H1 (cell line): ENCODE measurements around the gene SHC3. TPM values are rescaled to one million over a fixed set of nuclear protein-coding genes. Genes with fewer than 3 reads are reported as not detected.

Experiments used
- CTCF ChIA-PET: fragments of 300-600 bp; sonication (Branson Sonifier 250); formaldehyde crosslinking; loops from one replicate; lab custom pipeline; 2021; ENCODE audit not compliant: partially characterized antibody; lab: Charles Lee
- POLR2A ChIA-PET: fragments of 300-600 bp; sonication (Branson Sonifier 250); formaldehyde crosslinking; loops from one replicate; lab custom pipeline; 2021; ENCODE audit warnings: inconsistent platforms; ENCODE audit not compliant: partially characterized antibody; lab: Charles Lee
- DNase-seq, 2 experiments: peaks; one replicate each; pipeline versions ENCODE4 v3.0.0 to v3.0.0-alpha.2; 2010 to 2022; ENCODE audit warnings: low spot score in 2 of 2, low read depth in 1 of 2, mixed read lengths in 1 of 2
- FAIRE-seq: peaks from 2 replicates; lab custom pipeline; 2011; peaks lifted over from hg19 to GRCh38; lab: Jason Lieb, UNC
- H2AFZ ChIP-seq: 2 replicates; pipeline ENCODE4 v1.8.1; 2012; ENCODE audit warnings: low read length, inconsistent platforms
- H2AK5ac ChIP-seq: 2 replicates; pipeline ENCODE4 v1.6.1; 2013; ENCODE audit warnings: low read depth, low read length
- H2BK120ac ChIP-seq: replicated peaks from 2 replicates; pipeline ENCODE3; 2013; ENCODE audit warnings: low read depth, low read length, inconsistent platforms
- H2BK12ac ChIP-seq: 2 replicates; pipeline ENCODE4 v1.6.1; 2013; ENCODE audit warnings: low read depth, low read length
- H2BK15ac ChIP-seq: 2 replicates; pipeline ENCODE4 v1.6.1; 2013; ENCODE audit warnings: low read length
- H2BK20ac ChIP-seq: 2 replicates; pipeline ENCODE4 v1.6.1; 2013; ENCODE audit warnings: low read length
- H2BK5ac ChIP-seq: 2 replicates; pipeline ENCODE4 v1.6.1; 2013; ENCODE audit warnings: low read depth, low read length
- H3K14ac ChIP-seq: 2 replicates; pipeline ENCODE4 v1.6.1; 2013; ENCODE audit warnings: inconsistent platforms; ENCODE audit not compliant: insufficient read length
- H3K18ac ChIP-seq: 2 replicates; pipeline ENCODE4 v1.6.1; 2013; ENCODE audit warnings: low read length; ENCODE audit errors: extremely low read depth
- H3K23ac ChIP-seq: 2 replicates; pipeline ENCODE4 v1.6.1; 2013; ENCODE audit warnings: inconsistent platforms; ENCODE audit not compliant: insufficient read length
- H3K23me2 ChIP-seq: 2 replicates; pipeline ENCODE4 v1.6.1; 2013; ENCODE audit warnings: low read depth, low read length
- H3K27ac ChIP-seq: 2 replicates; pipeline ENCODE4 v1.6.1; 2011; ENCODE audit warnings: low read depth, low read length, inconsistent platforms
- H3K27me3 ChIP-seq, 4 experiments: replicated peaks in 1 of 4; 1 replicate in 1 of 4; 2 replicates in 3 of 4; pipeline versions ENCODE4 v1.6.1 to v1.8.1; 2011 to 2013; ENCODE audit warnings: low read length in 3 of 4, mild to moderate bottlenecking in 3 of 4, inconsistent platforms in 2 of 4, mixed read lengths in 2 of 4, moderate library complexity in 1 of 4; ENCODE audit not compliant: control insufficient read depth in 3 of 4, insufficient read depth in 3 of 4; ENCODE audit errors: extremely low read depth in 1 of 4
- H3K36me3 ChIP-seq, 4 experiments: 2 replicates each; pipeline versions ENCODE4 v1.6.1 to v1.8.1; 2011 to 2013; ENCODE audit warnings: mild to moderate bottlenecking in 4 of 4, low read length in 3 of 4, moderate library complexity in 2 of 4, control low read depth in 1 of 4, inconsistent platforms in 1 of 4; ENCODE audit not compliant: insufficient read depth in 4 of 4, control insufficient read depth in 2 of 4
- H3K4ac ChIP-seq: replicated peaks from 2 replicates; pipeline ENCODE3; 2013; ENCODE audit warnings: low read length, low read depth, mixed read lengths, inconsistent platforms; ENCODE audit not compliant: insufficient read length
- H3K4me1 ChIP-seq, 4 experiments: replicated peaks in 1 of 4; 1 replicate in 1 of 4; 2 replicates in 3 of 4; pipeline versions ENCODE4 v1.6.1 to v1.8.1; 2011 to 2013; ENCODE audit warnings: low read length in 3 of 4, inconsistent platforms in 2 of 4, mixed read lengths in 1 of 4; ENCODE audit not compliant: insufficient read depth in 4 of 4, control insufficient read depth in 3 of 4
- H3K4me2 ChIP-seq, 2 experiments: 2 replicates each; pipeline versions ENCODE4 v1.6.1 to v1.8.1; 2011 to 2013; ENCODE audit warnings: low read depth in 2 of 2, low read length in 2 of 2, control low read depth in 1 of 2, inconsistent platforms in 1 of 2, mild to moderate bottlenecking in 1 of 2; ENCODE audit not compliant: insufficient read depth in 1 of 2
- H3K4me3 ChIP-seq, 4 experiments: fragments of 200-600, 300-600 bp in 1 of 4; sonication (generic), shearing (Covaris generic), sonication (Bioruptor Twin) in 1 of 4; 2 replicates each; pipeline versions ENCODE4 v1.5.1 to v1.8.1; 2011 to 2016; ENCODE audit warnings: low read length in 4 of 4, low read depth in 3 of 4, control low read depth in 2 of 4, inconsistent platforms in 2 of 4, mild to moderate bottlenecking in 2 of 4, mixed read lengths in 1 of 4, moderate library complexity in 1 of 4; ENCODE audit not compliant: insufficient read depth in 2 of 4; ENCODE audit errors: extremely low read depth in 1 of 4
- H3K56ac ChIP-seq: replicated peaks from 2 replicates; pipeline ENCODE3; 2013; ENCODE audit warnings: low read depth, mild to moderate bottlenecking, mixed read lengths, low read length, inconsistent platforms; ENCODE audit not compliant: insufficient read length
- H3K79me1 ChIP-seq: 2 replicates; pipeline ENCODE4 v1.6.1; 2013; ENCODE audit warnings: low read depth, low read length, control low read depth
- H3K79me2 ChIP-seq, 2 experiments: 2 replicates each; pipeline versions ENCODE4 v1.6.1 to v1.8.1; 2012 to 2013; ENCODE audit warnings: low read length in 2 of 2, mild to moderate bottlenecking in 2 of 2, inconsistent platforms in 1 of 2; ENCODE audit not compliant: insufficient read depth in 2 of 2, control insufficient read depth in 1 of 2
- H3K9ac ChIP-seq, 4 experiments: replicated peaks in 1 of 4; 1 replicate in 1 of 4; 2 replicates in 3 of 4; pipeline versions ENCODE4 v1.6.1 to v1.8.1; 2011 to 2013; ENCODE audit warnings: low read depth in 3 of 4, low read length in 3 of 4, control low read depth in 2 of 4, mild to moderate bottlenecking in 2 of 4, moderate library complexity in 2 of 4, inconsistent platforms in 1 of 4; ENCODE audit errors: extremely low read depth in 1 of 4
- H3K9me3 ChIP-seq, 2 experiments: 2 replicates each; pipeline versions ENCODE4 v1.6.1 to v1.8.1; 2012 to 2013; ENCODE audit warnings: mild to moderate bottlenecking in 2 of 2, moderate library complexity in 2 of 2, control low read depth in 1 of 2, inconsistent platforms in 1 of 2, low read depth in 1 of 2, low read length in 1 of 2, mixed read lengths in 1 of 2; ENCODE audit not compliant: insufficient read depth in 2 of 2
- H4K20me1 ChIP-seq, 2 experiments: replicated peaks in 1 of 2; 2 replicates each; pipeline versions ENCODE3 to v1.8.1; 2011 to 2013; ENCODE audit warnings: inconsistent platforms in 2 of 2, low read length in 2 of 2, mild to moderate bottlenecking in 1 of 2; ENCODE audit not compliant: insufficient read depth in 2 of 2, control insufficient read depth in 1 of 2
- H4K5ac ChIP-seq: 2 replicates; pipeline ENCODE4 v1.6.1; 2013; ENCODE audit warnings: low read length, low read depth, mixed read lengths, inconsistent platforms; ENCODE audit not compliant: insufficient read length
- H4K8ac ChIP-seq: 2 replicates; pipeline ENCODE4 v1.8.0; 2013; ENCODE audit warnings: mild to moderate bottlenecking, moderate library complexity, low read length, inconsistent platforms; ENCODE audit not compliant: insufficient read depth; ENCODE audit errors: extremely low read depth
- H4K91ac ChIP-seq: replicated peaks from 2 replicates; pipeline ENCODE3; 2013; ENCODE audit warnings: low read length, mixed read lengths, inconsistent platforms; ENCODE audit not compliant: insufficient read length
- BRCA1 ChIP-seq: IDR thresholded peaks from 2 replicates; pipeline ENCODE4 v1.6.1; 2012; ENCODE audit warnings: low read depth, low read length, improper control_type of control experiment
- CEBPB ChIP-seq: IDR thresholded peaks from 2 replicates; pipeline ENCODE4 v1.6.1; 2012; ENCODE audit warnings: low read depth, low read length
- CHD2 ChIP-seq: IDR thresholded peaks from 2 replicates; pipeline ENCODE4 v1.6.1; 2012; ENCODE audit warnings: low read length, improper control_type of control experiment
- EZH2 ChIP-seq: fragments of 200-600 bp; sonication (generic); IDR thresholded peaks from 2 replicates; pipeline ENCODE4 v1.7.1; 2012; ENCODE audit warnings: low read depth, mild to moderate bottlenecking, moderate library complexity, low read length, inconsistent platforms; ENCODE audit not compliant: severe bottlenecking
- FOSL1 ChIP-seq: IDR thresholded peaks from 2 replicates; pipeline ENCODE4 v1.6.1; 2011; ENCODE audit warnings: mild to moderate bottlenecking, low read depth, low read length, moderate library complexity; ENCODE audit not compliant: insufficient read depth
- HDAC6 ChIP-seq: IDR thresholded peaks from one replicate; pipeline ENCODE4 v1.7.1; 2012; ENCODE audit warnings: low read depth, mild to moderate bottlenecking, inconsistent platforms, low read length, moderate library complexity
- KDM4A ChIP-seq: IDR thresholded peaks from one replicate; pipeline ENCODE4 v1.7.1; 2012; ENCODE audit warnings: low read depth, mild to moderate bottlenecking, moderate library complexity, low read length, inconsistent platforms; ENCODE audit not compliant: severe bottlenecking
- RFX5 ChIP-seq: IDR thresholded peaks from 2 replicates; pipeline ENCODE4 v1.6.1; 2011; ENCODE audit warnings: low read depth, low read length, improper control_type of control experiment, borderline replicate concordance
- SAP30 ChIP-seq: fragments of 300-600 bp; sonication (generic); IDR thresholded peaks from 2 replicates; pipeline ENCODE4 v1.7.1; 2012; ENCODE audit warnings: low read length, moderate library complexity, mild to moderate bottlenecking, inconsistent platforms; ENCODE audit not compliant: insufficient read depth, insufficient replicate concordance
- SP2 ChIP-seq: IDR thresholded peaks from 2 replicates; pipeline ENCODE4 v1.6.1; 2012; ENCODE audit warnings: mild to moderate bottlenecking, low read length, inconsistent platforms
- TAF1 ChIP-seq: IDR thresholded peaks from 2 replicates; pipeline ENCODE4 v1.6.1; 2011; ENCODE audit warnings: mild to moderate bottlenecking, low read depth, low read length
- WGBS, 2 experiments: shearing (Covaris generic) in 1 of 2; methylation state at CpG; one replicate each; pipeline versions ENCODE4 v1.1.6 to v1.1.7; 2013 to 2015; ENCODE audit warnings: low lambda C conversion rate in 2 of 2, mixed read lengths in 2 of 2, inconsistent platforms in 1 of 2, low coverage in 1 of 2, missing lambda C conversion rate in 1 of 2; ENCODE audit not compliant: insufficient replicate concordance in 2 of 2, insufficient coverage in 1 of 2, insufficient read length in 1 of 2; ENCODE audit errors: extremely low coverage in 1 of 2, missing lambda C conversion rate in 1 of 2; 5-methylcytosine and 5-hydroxymethylcytosine counted together
- polyA plus RNA-seq, 7 experiments: library from polyadenylated mRNA; depleted of rRNA in 3 of 7; stranded (reverse) in 5 of 7; unstranded in 2 of 7; fragments of >200 nt in 5 of 7; fragments of 200-250 nt in 2 of 7; gene quantifications; 1 replicate in 5 of 7; 2 replicates in 1 of 7; 4 replicates in 1 of 7; pipeline versions ENCODE4 v1.2.1 to v1.2.3, GENCODE V29; 2011 to 2013; ENCODE audit warnings: missing spikeins in 2 of 7, mixed read lengths in 2 of 7
- total RNA-seq: library from RNA; stranded (reverse); fragmentation: NEBNext Ultra II Directional; extraction: Animal tissue kit (Norgen Biotek cat#: 25700); gene quantifications from 2 replicates; pipeline ENCODE4 v1.2.1, GENCODE V29; 2021
- TF ChIP-seq, protein P1 (sequence below): IDR thresholded peaks from 2 replicates; pipeline ENCODE4 v1.6.1; 2012; ENCODE audit warnings: low read length, inconsistent platforms
- TF ChIP-seq, protein P2 (sequence below): IDR thresholded peaks from 2 replicates; pipeline ENCODE4 v1.6.1; 2012; ENCODE audit warnings: inconsistent platforms

SHC3 gene
- total and polyA plus RNA-seq, 2 of the 8 experiments (the other 6 are each of a cell fraction or from before 2014, with no cell fraction given) = 1.4 to 7.1 TPM

DNA sequence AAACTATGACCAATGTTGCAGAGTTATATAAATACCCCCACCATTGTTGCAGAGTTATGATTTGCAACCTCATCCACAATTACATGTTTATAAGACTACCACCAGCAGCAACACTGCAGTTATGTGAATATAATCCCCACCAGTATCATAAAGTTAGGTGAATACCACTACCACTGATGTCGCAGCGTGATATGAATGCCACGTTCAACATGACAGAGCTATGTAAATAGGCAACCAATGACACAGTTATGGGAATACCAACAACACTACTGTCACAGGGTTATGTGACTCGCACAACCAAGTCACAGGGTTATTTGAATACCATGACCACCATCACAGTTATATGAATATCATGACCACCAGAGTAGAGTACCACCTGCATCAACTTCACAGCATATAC lies 63.9 kb downstream of the SHC3 start:
- Histone ChIP-seq H3K9me3 (peaks cover 12 to 14% of the 10 kb centered on the region in 2 experiments), H3K4me3 (no peak overlapping the region), H2AK5ac (no peak overlapping the region), H4K5ac (no peak overlapping the region), H3K4me1 (no peaks in the 10 kb centered on the region), H3K14ac (no peak overlapping the region), H3K9ac (no peak overlapping the region), H3K27me3 (no peaks in the 10 kb centered on the region), H2BK5ac (no peak overlapping the region), H3K23me2 (no peaks in the 10 kb centered on the region), H2BK120ac (no peak overlapping the region), H3K36me3 (peaks cover 0 to 5% (median 0%) of the 10 kb centered on the region in 4 experiments; a peak in 2 of 8 replicates), H2AFZ (no peak overlapping the region), H2BK15ac (no peak overlapping the region), H3K4me2 (no peak overlapping the region), H2BK12ac (no peak overlapping the region), H3K79me2 (peaks cover 0 to 14% of the 10 kb centered on the region in 2 experiments; a peak in 1 of 4 replicates), H4K8ac (no peak overlapping the region), H3K27ac (no peak overlapping the region), H3K56ac (no peak overlapping the region), H4K20me1 (peaks cover 0 to 2% of the 10 kb centered on the region in 2 experiments), H4K91ac (no peak overlapping the region), H3K79me1 (peaks cover 2% of the 10 kb centered on the region; the same call in 1 of the 2 replicates), H3K23ac (no peak overlapping the region), H3K18ac (no peak overlapping the region), H2BK20ac (no peak overlapping the region), H3K4ac (no peak overlapping the region)
- FAIRE-seq (no peak), DNase-seq (no peak)
- ChIA-PET POLR2A (no interaction called here), CTCF (no interaction called here)
- WGBS, 2 experiments = 94% methylated on average over 4 of the region's 4 CpGs; no CpG with 5 or more reads in 1 of the 2 experiments
- TF ChIP-seq SP2 = no peak
- no peak for TF ChIP-seq KDM4A
- TF ChIP-seq CHD2 = no peak
- no peak for TF ChIP-seq SAP30
- TF ChIP-seq CEBPB = no peak
- TF ChIP-seq, protein P1, sequence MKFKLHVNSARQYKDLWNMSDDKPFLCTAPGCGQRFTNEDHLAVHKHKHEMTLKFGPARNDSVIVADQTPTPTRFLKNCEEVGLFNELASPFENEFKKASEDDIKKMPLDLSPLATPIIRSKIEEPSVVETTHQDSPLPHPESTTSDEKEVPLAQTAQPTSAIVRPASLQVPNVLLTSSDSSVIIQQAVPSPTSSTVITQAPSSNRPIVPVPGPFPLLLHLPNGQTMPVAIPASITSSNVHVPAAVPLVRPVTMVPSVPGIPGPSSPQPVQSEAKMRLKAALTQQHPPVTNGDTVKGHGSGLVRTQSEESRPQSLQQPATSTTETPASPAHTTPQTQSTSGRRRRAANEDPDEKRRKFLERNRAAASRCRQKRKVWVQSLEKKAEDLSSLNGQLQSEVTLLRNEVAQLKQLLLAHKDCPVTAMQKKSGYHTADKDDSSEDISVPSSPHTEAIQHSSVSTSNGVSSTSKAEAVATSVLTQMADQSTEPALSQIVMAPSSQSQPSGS = no peak
- no peak for TF ChIP-seq TAF1
- TF ChIP-seq, protein P2, sequence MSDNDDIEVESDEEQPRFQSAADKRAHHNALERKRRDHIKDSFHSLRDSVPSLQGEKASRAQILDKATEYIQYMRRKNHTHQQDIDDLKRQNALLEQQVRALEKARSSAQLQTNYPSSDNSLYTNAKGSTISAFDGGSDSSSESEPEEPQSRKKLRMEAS = no peak
- no peak for TF ChIP-seq HDAC6
- TF ChIP-seq BRCA1 = no peak
- TF ChIP-seq RFX5 = no peak
- TF ChIP-seq FOSL1 = no peak
- no peak for TF ChIP-seq EZH2
